Cardiac septum (tissue), 1 donor: ENCODE measurements around the gene PLAGL2. TPM values are rescaled to one million over a fixed set of nuclear protein-coding genes. Genes with fewer than 3 reads are reported as not detected.
A peak's percentile ranks its signal among the peaks of the same experiment; 100 is the strongest.
"Not testable (repeated sequence)": the region's sequence is repeated elsewhere in the genome, so short reads cannot be mapped to it uniquely, and the experiment has no call there.

Experiments used
- DNase-seq: peaks from one replicate; pipeline ENCODE4 v3.0.0-alpha.2; 2020; ENCODE audit warnings: low spot score
- intact Hi-C: fragments of 100-400 bp; cut with DNase I; formaldehyde crosslinking; loops from one replicate; pipeline ENCODE4 v1.14.0; 2022
- total RNA-seq: library from RNA; stranded (reverse); fragmentation: NEBNext Ultra II Directional; extraction: Animal tissue kit (Norgen Biotek cat#: 25700); gene quantifications from one replicate; pipeline ENCODE4 v1.2.1, GENCODE V29; 2021
- donor health status: DM: no; HTN: no; CAD: no.

PLAGL2 gene
- total RNA-seq, 1 donor from 2014 or later, result 8.5 TPM

- DNase-seq, result no peak
- intact Hi-C loops, result no loop called here
Observed at GRCh38 chr20:32189691-32190615, 17.6 kb downstream of the PLAGL2 start.

GRCh38 chr20:32189123-32189410 is 18.5 kb downstream of the PLAGL2 start:
- no peak for DNase-seq
- intact Hi-C loops, result no loop called here

- DNase-seq, result no peak
- intact Hi-C loops, result no loop called here
Observed at GRCh38 chr20:32188376-32189122, 19.0 kb downstream of the PLAGL2 start.

- DNase-seq, result no peak
- intact Hi-C loops, result no loop called here
Observed at GRCh38 chr20:32186506-32186905, 21.0 kb downstream of the PLAGL2 start.

GRCh38 chr20:32184961-32185603 is 22.5 kb downstream of the PLAGL2 start:
- no peak for DNase-seq
- intact Hi-C loops, result no loop called here

GRCh38 chr20:32183947-32184635 is 23.5 kb downstream of the PLAGL2 start:
- intact Hi-C loops, result no loop called here
- no peak for DNase-seq

GRCh38 chr20:32181606-32182005 is 25.9 kb downstream of the PLAGL2 start:
- DNase-seq, result no peak
- intact Hi-C loops, result no loop called here

- intact Hi-C loops, result no loop called here
- no peak for DNase-seq
Observed at GRCh38 chr20:32179934-32180333, 27.6 kb downstream of the PLAGL2 start.

GRCh38 chr20:32179515-32179914 is 28.0 kb downstream of the PLAGL2 start:
- intact Hi-C loops, result no loop called here

GRCh38 chr20:32177696-32178095 is 29.8 kb downstream of the PLAGL2 start:
- DNase-seq, result not testable (repeated sequence)

More at GRCh38 chr20:32179515-32179914, 28.0 kb downstream of the PLAGL2 start:
- no peak for DNase-seq

GRCh38 chr20:32168184-32168910 is 39.2 kb downstream of the PLAGL2 start:
- intact Hi-C loops, result no loop called here
- DNase-seq, result peak; percentile 20

More at GRCh38 chr20:32177696-32178095, 29.8 kb downstream of the PLAGL2 start:
- intact Hi-C loops, result not testable (repeated sequence)

GRCh38 chr20:32167552-32167951 is 40.0 kb downstream of the PLAGL2 start:
- intact Hi-C loops, result no loop called here
- peak; percentile 46 for DNase-seq

GRCh38 chr20:32165836-32166545 is 41.6 kb downstream of the PLAGL2 start:
- intact Hi-C loops, result no loop called here

GRCh38 chr20:32164984-32165735 is 42.4 kb downstream of the PLAGL2 start:
- intact Hi-C loops, result no loop called here
- DNase-seq, result peak; percentile 66

More at GRCh38 chr20:32165836-32166545, 41.6 kb downstream of the PLAGL2 start:
- DNase-seq, result peak; percentile 56

GRCh38 chr20:32163951-32164350 is 43.6 kb downstream of the PLAGL2 start:
- intact Hi-C loops, result no loop called here
- DNase-seq, result no peak

- intact Hi-C loops, result no loop called here
- no peak for DNase-seq
Observed at GRCh38 chr20:32162351-32162750, 45.2 kb downstream of the PLAGL2 start.

GRCh38 chr20:32160341-32160740 is 47.2 kb downstream of the PLAGL2 start:
- intact Hi-C loops, result no loop called here
- no peak for DNase-seq
